GM12878 (cell line): ENCODE data around the gene ASB2. TPM values are rescaled to one million over a fixed set of nuclear protein-coding genes. Genes with fewer than 3 reads are reported as not detected.

Experiments
- BCL11A ChIP-seq: IDR thresholded peaks from 2 replicates; pipeline ENCODE4 v1.6.1; 2011; ENCODE audit warnings: low read depth, low read length
- CHD1 ChIP-seq: IDR thresholded peaks from 2 replicates; pipeline ENCODE4 v1.6.1; 2012; ENCODE audit warnings: low read depth, low read length, improper control_type of control experiment
- CHD2 ChIP-seq: IDR thresholded peaks from 2 replicates; pipeline ENCODE4 v1.6.1; 2011; ENCODE audit warnings: low read depth, low read length, improper control_type of control experiment, borderline replicate concordance
- CTCF ChIP-seq, 3 experiments: IDR thresholded peaks in 2 of 3; conservative IDR thresholded peaks in 1 of 3; 2 replicates each; pipeline ENCODE4 v1.5.1; 2011; ENCODE audit warnings: low read depth in 3 of 3, low read length in 3 of 3, mild to moderate bottlenecking in 3 of 3, control low read depth in 2 of 3, moderate library complexity in 2 of 3, inconsistent platforms in 1 of 3, mixed read lengths in 1 of 3; ENCODE audit not compliant: control insufficient read depth in 2 of 3, insufficient read depth in 1 of 3; ENCODE audit errors: extremely low read depth in 1 of 3
- E2F4 ChIP-seq: IDR thresholded peaks from 2 replicates; pipeline ENCODE4 v1.6.1; 2012; ENCODE audit warnings: low read depth, low read length, improper control_type of control experiment
- E2F8 ChIP-seq: fragments of 450-650 bp; IDR thresholded peaks from 2 replicates; pipeline ENCODE4 v1.6.1; 2018; ENCODE audit warnings: mild to moderate bottlenecking, low read depth, moderate library complexity; ENCODE audit not compliant: partially characterized antibody
- EZH2 ChIP-seq: IDR thresholded peaks from 2 replicates; pipeline ENCODE4 v1.6.1; 2012; ENCODE audit warnings: low read depth, mild to moderate bottlenecking, control low read depth, inconsistent platforms, low read length, borderline replicate concordance; ENCODE audit not compliant: control insufficient read depth
- FOS ChIP-seq: IDR thresholded peaks from 3 replicates; pipeline ENCODE4 v1.6.1; 2011; ENCODE audit warnings: borderline replicate concordance; ENCODE audit not compliant: insufficient read length; ENCODE audit errors: extremely low read depth
- HDGF ChIP-seq: fragments of 450-650 bp; IDR thresholded peaks from 2 replicates; pipeline ENCODE4 v1.6.1; 2016; ENCODE audit warnings: antibody characterized with exemption
- IKZF2 ChIP-seq, 2 experiments: fragments of 450-650 bp; IDR thresholded peaks; 2 replicates each; pipeline ENCODE4 v1.6.1; 2017; ENCODE audit warnings: mild to moderate bottlenecking in 2 of 2, moderate library complexity in 2 of 2
- IRF4 ChIP-seq: IDR thresholded peaks from 2 replicates; pipeline ENCODE4 v1.6.1; 2011; ENCODE audit warnings: low read depth, low read length
- KLF5 ChIP-seq: fragments of 450-650 bp; IDR thresholded peaks from 2 replicates; pipeline ENCODE4 v1.6.1; 2014; ENCODE audit warnings: mild to moderate bottlenecking; ENCODE audit not compliant: partially characterized antibody
- MEF2A ChIP-seq: IDR thresholded peaks from 2 replicates; pipeline ENCODE4 v1.6.1; 2011; ENCODE audit warnings: low read depth, mild to moderate bottlenecking, low read length, moderate library complexity; ENCODE audit not compliant: insufficient read depth
- POU2F2 ChIP-seq: IDR thresholded peaks from 3 replicates; pipeline ENCODE4 v1.6.1; 2011; ENCODE audit warnings: low read depth, mild to moderate bottlenecking, low read length, borderline replicate concordance
- RFX5 ChIP-seq: IDR thresholded peaks from 2 replicates; pipeline ENCODE4 v1.6.1; 2011; ENCODE audit warnings: low read depth, low read length, improper control_type of control experiment
- SKIL ChIP-seq: fragments of 450-650 bp; IDR thresholded peaks from 2 replicates; pipeline ENCODE4 v1.6.1; 2017; ENCODE audit warnings: mild to moderate bottlenecking, low read depth, inconsistent platforms; ENCODE audit not compliant: poor library complexity, severe bottlenecking
- SMARCA5 ChIP-seq: fragments of 450-650 bp; IDR thresholded peaks from 2 replicates; pipeline ENCODE4 v1.6.1; 2017; ENCODE audit warnings: mild to moderate bottlenecking
- SREBF2 ChIP-seq: IDR thresholded peaks from 2 replicates; pipeline ENCODE4 v1.6.1; 2012; ENCODE audit warnings: mild to moderate bottlenecking, low read length
- SUZ12 ChIP-seq: fragments of 200-600 bp; sonication (generic); IDR thresholded peaks from one replicate; pipeline ENCODE4 v1.6.1; 2018; ENCODE audit warnings: antibody characterized with exemption, mild to moderate bottlenecking; ENCODE audit not compliant: unreplicated experiment
- ZBTB33 ChIP-seq: fragments of 450-650 bp; IDR thresholded peaks from 2 replicates; pipeline ENCODE4 v1.6.1; 2017; ENCODE audit warnings: mild to moderate bottlenecking
- ZNF274 ChIP-seq: IDR thresholded peaks from one replicate; pipeline ENCODE4 v1.8.0; 2011; ENCODE audit not compliant: insufficient read length, insufficient read depth
- polyA plus RNA-seq, 11 experiments: library from polyadenylated mRNA; depleted of rRNA in 4 of 11; unstranded in 6 of 11; stranded (reverse) in 5 of 11; fragments of >200 nt; fragmentation: Nextera tagmentation in 4 of 11; fragmentation: Illumina TruSeq in 1 of 11; extraction: Ambion mirVana in 4 of 11; extraction: Trizol in 1 of 11; gene quantifications; 1 replicate in 1 of 11; 2 replicates in 10 of 11; pipeline versions ENCODE4 v1.2.1 to v1.2.3, GENCODE V29; 2011 to 2016; ENCODE audit warnings: inconsistent platforms in 2 of 11, missing spikeins in 2 of 11, low read depth in 1 of 11
- total RNA-seq, 4 experiments: library from RNA; depleted of rRNA in 3 of 4; stranded (reverse); fragments of >200 nt in 3 of 4; fragmentation: Illumina TruSeq in 1 of 4; extraction: Trizol in 1 of 4; gene quantifications; 2 replicates each; pipeline versions ENCODE4 v1.2.1 to v1.2.3, GENCODE V29; 2013 to 2021

Gene ASB2
- total and polyA plus RNA-seq, 10 of the 15 experiments (the other 5 are each of a cell fraction or from before 2014, with no cell fraction given): 3.0 to 54.8 (median 33.5) TPM

GRCh38 chr14:93970965-93971634 is 5.3 kb downstream of the ASB2 start (continued):
- TF ChIP-seq E2F8: no peak
- no peak for TF ChIP-seq SREBF2
- no peak for TF ChIP-seq CHD1
- peak; percentile 72 for TF ChIP-seq SKIL
- peak; percentile 94 to 96 for TF ChIP-seq IKZF2 (IDR thresholded peaks at IDR 0.05)
- peak; percentile 71 for TF ChIP-seq SMARCA5
- peak; percentile 99 for TF ChIP-seq POU2F2
- TF ChIP-seq ZNF274: no peak
- TF ChIP-seq HDGF: peak; percentile 87
- TF ChIP-seq MEF2A: peak; percentile 59; the same call in 1 of the 2 replicates
- TF ChIP-seq RFX5: no peak; the same call in 1 of the 2 replicates
- TF ChIP-seq E2F4: no peak
- TF ChIP-seq FOS: no peak
- no peak for TF ChIP-seq SUZ12
- TF ChIP-seq CTCF (IDR thresholded peaks at IDR 0.05 in 2 of 3, conservative IDR thresholded peaks at IDR 0.05 in 1 of 3; ENCODE audit: control insufficient read depth in 2 of 3, extremely low read depth in 1 of 3, insufficient read depth in 1 of 3, low read depth in 3 of 3, low read length in 3 of 3): no peak
- peak; percentile 82 for TF ChIP-seq CHD2
- TF ChIP-seq IRF4: peak; percentile 65
- peak; percentile 98 for TF ChIP-seq BCL11A
- peak; percentile 81 for TF ChIP-seq KLF5
- TF ChIP-seq ZBTB33: no peak
- TF ChIP-seq EZH2: no peak
